Activated CD8-positive, alpha-beta T cell treated with anti-CD3 and anti-CD28 coated beads, Interleukin-2, amount 10 ng/mL, durations not matched to agents 7 days and 5 days (primary cell): ENCODE data around the gene PHC2. TPM values are rescaled to one million over a fixed set of nuclear protein-coding genes. Genes with fewer than 3 reads are reported as not detected.

Experiments used
- ATAC-seq: fragments of 150-1000 bp; cut with Tn5 transposase; one replicate; pipeline ENCODE4 v1.10.0; 2021; ENCODE audit warnings: moderate library complexity
- CTCF ChIA-PET: fragments of 350-600 bp; sonication (Branson Sonifier 250); formaldehyde crosslinking; loops from one replicate; lab custom pipeline; 2021; ENCODE audit warnings: antibody characterized with exemption; lab: Charles Lee
- POLR2A ChIA-PET: fragments of 350-600 bp; sonication (Branson Sonifier 250); formaldehyde crosslinking; loops from one replicate; lab custom pipeline; 2021; ENCODE audit warnings: antibody characterized with exemption; lab: Charles Lee
- DNase-seq: peaks from one replicate; pipeline ENCODE4 v3.0.0-alpha.2; 2020
- H3K27ac Mint-ChIP-seq: one replicate; pipeline ENCODE4 v1.8.0; 2021; ENCODE audit warnings: mild to moderate bottlenecking, mixed read lengths
- H3K27me3 Mint-ChIP-seq: one replicate; pipeline ENCODE4 v1.8.0; 2021; ENCODE audit warnings: low read depth, mixed read lengths
- H3K36me3 Mint-ChIP-seq: one replicate; pipeline ENCODE4 v1.8.0; 2021; ENCODE audit warnings: low read depth, mixed read lengths
- H3K4me1 Mint-ChIP-seq: one replicate; pipeline ENCODE4 v1.8.0; 2021; ENCODE audit warnings: low read depth, mixed read lengths
- H3K4me3 Mint-ChIP-seq: one replicate; pipeline ENCODE4 v1.8.0; 2021; ENCODE audit warnings: mild to moderate bottlenecking, mixed read lengths
- H3K9me3 Mint-ChIP-seq: one replicate; pipeline ENCODE4 v1.8.0; 2022; ENCODE audit warnings: mixed read lengths; ENCODE audit not compliant: insufficient read depth
- total RNA-seq, 2 experiments: library from RNA; stranded (reverse); gene quantifications; one replicate each; pipeline ENCODE4 v1.2.3, GENCODE V29; 2021

Gene PHC2
- total RNA-seq, 2 experiments from 2014 or later = 40.3 to 42.2 TPM

GRCh38 chr1:33289858-33290154 is 141.1 kb downstream of the PHC2 start:
- ChIA-PET POLR2A (no interaction called here), CTCF (no interaction called here)
- no peak for DNase-seq
- H3K27me3 Mint-ChIP-seq = no peaks in the 10 kb centered on the region
- H3K9me3 Mint-ChIP-seq = no peaks in the 10 kb centered on the region
- H3K27ac Mint-ChIP-seq = no peak overlapping the region
- H3K4me1 Mint-ChIP-seq = no peaks in the 10 kb centered on the region
- no peak for ATAC-seq
- H3K36me3 Mint-ChIP-seq = peaks cover 12% of the 10 kb centered on the region
- no peak overlapping the region for H3K4me3 Mint-ChIP-seq

- DNase-seq (no peak), ATAC-seq (no peak)
- H3K27me3 Mint-ChIP-seq = no peaks in the 10 kb centered on the region
- H3K36me3 Mint-ChIP-seq = peaks cover 8% of the 10 kb centered on the region
- POLR2A ChIA-PET = no interaction called here
- CTCF ChIA-PET = interaction anchor here (1.2 kb wide), 1 partner anchor 9 kb away, joined by 6 read pairs; no protein-coding TSS in a partner anchor
- no peak overlapping the region for H3K27ac Mint-ChIP-seq
- H3K9me3 Mint-ChIP-seq = no peaks in the 10 kb centered on the region
- H3K4me1 Mint-ChIP-seq = no peaks in the 10 kb centered on the region
- H3K4me3 Mint-ChIP-seq = no peak overlapping the region
Observed at GRCh38 chr1:33288976-33289857, 141.7 kb downstream of the PHC2 start.

GRCh38 chr1:33287317-33287716 is 143.6 kb downstream of the PHC2 start:
- H3K36me3 Mint-ChIP-seq = peaks cover 9% of the 10 kb centered on the region
- no peaks in the 10 kb centered on the region for H3K9me3 Mint-ChIP-seq
- no peak overlapping the region for H3K27ac Mint-ChIP-seq
- H3K4me1 Mint-ChIP-seq = no peaks in the 10 kb centered on the region
- H3K27me3 Mint-ChIP-seq = no peaks in the 10 kb centered on the region
- no peak for ATAC-seq
- ChIA-PET POLR2A (no interaction called here), CTCF (interaction anchor here (1.8 kb wide), 1 partner anchor 8 kb away, joined by 6 read pairs; no protein-coding TSS in a partner anchor)
- no peak for DNase-seq
- H3K4me3 Mint-ChIP-seq = no peak overlapping the region

GRCh38 chr1:33286451-33287185 is 144.3 kb downstream of the PHC2 start:
- Mint-ChIP-seq H3K27ac (no peak overlapping the region), H3K9me3 (no peaks in the 10 kb centered on the region), H3K4me1 (no peaks in the 10 kb centered on the region), H3K36me3 (peaks cover 14% of the 10 kb centered on the region), H3K27me3 (no peaks in the 10 kb centered on the region), H3K4me3 (no peak overlapping the region)
- DNase-seq (no peak), ATAC-seq (no peak)
- ChIA-PET CTCF (interaction anchor here (1.8 kb wide), 1 partner anchor 9 kb away, joined by 6 read pairs; no protein-coding TSS in a partner anchor), POLR2A (no interaction called here)

GRCh38 chr1:33284049-33284448 is 146.8 kb downstream of the PHC2 start:
- peaks cover 14% of the 10 kb centered on the region for H3K36me3 Mint-ChIP-seq
- H3K9me3 Mint-ChIP-seq = no peaks in the 10 kb centered on the region
- H3K4me1 Mint-ChIP-seq = no peaks in the 10 kb centered on the region
- no peak overlapping the region for H3K4me3 Mint-ChIP-seq
- ChIA-PET CTCF (interaction anchor here (1.0 kb wide), 1 partner anchor 11 kb away, joined by 4 read pairs; no protein-coding TSS in a partner anchor), POLR2A (no interaction called here)
- DNase-seq (no peak), ATAC-seq (no peak)
- no peak overlapping the region for H3K27ac Mint-ChIP-seq
- H3K27me3 Mint-ChIP-seq = no peaks in the 10 kb centered on the region

GRCh38 chr1:33282791-33283190 is 148.1 kb downstream of the PHC2 start:
- H3K27ac Mint-ChIP-seq = no peak overlapping the region
- no peaks in the 10 kb centered on the region for H3K27me3 Mint-ChIP-seq
- no peak overlapping the region for H3K4me3 Mint-ChIP-seq
- DNase-seq = no peak
- ChIA-PET CTCF (interaction anchor here (1.0 kb wide), 1 partner anchor 14 kb away, joined by 3 read pairs; no protein-coding TSS in a partner anchor), POLR2A (no interaction called here)
- ATAC-seq = no peak
- H3K9me3 Mint-ChIP-seq = no peaks in the 10 kb centered on the region
- peaks cover 14% of the 10 kb centered on the region for H3K36me3 Mint-ChIP-seq
- no peaks in the 10 kb centered on the region for H3K4me1 Mint-ChIP-seq

GRCh38 chr1:33281554-33282303 is 149.2 kb downstream of the PHC2 start:
- peaks cover 15% of the 10 kb centered on the region for H3K36me3 Mint-ChIP-seq
- POLR2A ChIA-PET = no interaction called here
- ATAC-seq (no peak), DNase-seq (no peak)
- H3K4me1 Mint-ChIP-seq = no peaks in the 10 kb centered on the region
- no peak overlapping the region for H3K4me3 Mint-ChIP-seq
- no peak overlapping the region for H3K27ac Mint-ChIP-seq
- no peaks in the 10 kb centered on the region for H3K27me3 Mint-ChIP-seq
- CTCF ChIA-PET = interaction anchor here (1.0 kb wide), 1 partner anchor 15 kb away, joined by 3 read pairs; no protein-coding TSS in a partner anchor
- no peaks in the 10 kb centered on the region for H3K9me3 Mint-ChIP-seq

- H3K27me3 Mint-ChIP-seq = no peaks in the 10 kb centered on the region
- no peak overlapping the region for H3K4me3 Mint-ChIP-seq
- H3K4me1 Mint-ChIP-seq = no peaks in the 10 kb centered on the region
- ATAC-seq = no peak
- POLR2A ChIA-PET = no interaction called here
- H3K36me3 Mint-ChIP-seq = peaks cover 16% of the 10 kb centered on the region
- no peak for DNase-seq
- H3K9me3 Mint-ChIP-seq = no peaks in the 10 kb centered on the region
- H3K27ac Mint-ChIP-seq = no peak overlapping the region
- CTCF ChIA-PET = no interaction called here
Observed at GRCh38 chr1:33280091-33280661, 150.7 kb downstream of the PHC2 start.

- ChIA-PET CTCF (interaction anchor here (2.1 kb wide), 1 partner anchor 18 kb away, joined by 8 read pairs; no protein-coding TSS in a partner anchor), POLR2A (no interaction called here)
- no peak for DNase-seq
- Mint-ChIP-seq H3K27me3 (no peaks in the 10 kb centered on the region), H3K9me3 (no peaks in the 10 kb centered on the region), H3K4me1 (peaks cover 13% of the 10 kb centered on the region), H3K4me3 (no peak overlapping the region), H3K27ac (no peak overlapping the region), H3K36me3 (peaks cover 16% of the 10 kb centered on the region)
- ATAC-seq = no peak
Observed at GRCh38 chr1:33277488-33278084, 153.3 kb downstream of the PHC2 start.

- Mint-ChIP-seq H3K4me1 (peaks cover 18% of the 10 kb centered on the region), H3K9me3 (no peaks in the 10 kb centered on the region), H3K36me3 (peaks cover 12% of the 10 kb centered on the region), H3K27ac (peak overlapping the region; percentile 24), H3K4me3 (no peak overlapping the region), H3K27me3 (no peaks in the 10 kb centered on the region)
- ATAC-seq (no peak), DNase-seq (no peak)
- ChIA-PET POLR2A (interaction anchor here (0.6 kb wide), 1 partner anchor 1444 kb away, joined by 3 read pairs; no protein-coding TSS in a partner anchor), CTCF (no interaction called here)
Observed at GRCh38 chr1:33276573-33277298, 154.2 kb downstream of the PHC2 start.
